ENCODE measurements around the gene TRPC6. TPM values are rescaled to one million over a fixed set of nuclear protein-coding genes. Genes with fewer than 3 reads are reported as not detected.

TRPC6 gene
- total and polyA plus RNA-seq, 2 of the 8 experiments (the other 6 are each of a cell fraction or from before 2014, with no cell fraction given) = 0.26 to 0.39 TPM

DNA sequence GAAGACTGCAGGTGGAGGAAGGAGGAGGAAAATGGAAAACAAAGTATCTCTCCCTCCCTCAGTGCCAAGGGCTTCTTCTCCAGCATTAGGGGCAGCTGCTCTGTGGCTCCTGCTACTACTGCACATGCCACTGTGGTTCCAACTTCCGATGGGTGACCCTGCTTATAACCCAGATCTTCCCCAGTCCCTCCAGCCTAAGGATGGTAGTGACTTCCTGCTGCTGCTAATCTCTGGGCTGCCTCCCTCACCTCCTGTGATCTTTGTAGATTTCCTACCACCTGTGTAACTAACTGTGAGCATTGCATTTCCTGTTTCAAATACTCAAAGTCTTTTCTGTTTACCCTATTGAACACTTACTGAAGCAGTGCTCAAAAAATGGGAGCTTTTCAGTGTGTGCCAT is 28.7 kb upstream of the TRPC6 start:
- WGBS, 2 experiments (ENCODE audit: extremely low coverage in 1 of 2, insufficient coverage in 1 of 2, insufficient read length in 1 of 2, insufficient replicate concordance in 2 of 2, low coverage in 1 of 2, low lambda C conversion rate in 2 of 2, missing lambda C conversion rate in 1 of 2) = 83% methylated on average over 1 of the region's 1 CpG; no CpG with 5 or more reads in 1 of the 2 experiments
- POLR2A ChIA-PET (ENCODE audit: partially characterized antibody) = interaction anchor here (0.6 kb wide), 1 partner anchor 41 kb away, joined by 3 read pairs; no protein-coding TSS in a partner anchor
- peaks cover 0 to 1% (median 0%) of the 10 kb centered on the region in 4 experiments; a peak in 1 of 7 replicates for H3K27me3 ChIP-seq (replicated peaks in 1 of 4; ENCODE audit: control insufficient read depth in 3 of 4, extremely low read depth in 1 of 4, insufficient read depth in 3 of 4, low read length in 3 of 4)
- TF ChIP-seq RAD21 (IDR thresholded peaks at IDR 0.05 in 1 of 2, conservative IDR thresholded peaks at IDR 0.05 in 1 of 2; ENCODE audit: low read depth in 2 of 2, low read length in 2 of 2) = no peak
- no peak for TF ChIP-seq SIN3A (conservative IDR thresholded peaks at IDR 0.05 in 1 of 2, IDR thresholded peaks at IDR 0.05 in 1 of 2; ENCODE audit: low read depth in 1 of 2, low read length in 2 of 2)
- no peak for TF ChIP-seq EP300 (IDR thresholded peaks at IDR 0.05; ENCODE audit: borderline replicate concordance in 1 of 2, low read depth in 2 of 2, low read length in 2 of 2)
- no peak for TF ChIP-seq KDM5A (IDR thresholded peaks at IDR 0.05; ENCODE audit: low read length)
- TF ChIP-seq, protein P1, sequence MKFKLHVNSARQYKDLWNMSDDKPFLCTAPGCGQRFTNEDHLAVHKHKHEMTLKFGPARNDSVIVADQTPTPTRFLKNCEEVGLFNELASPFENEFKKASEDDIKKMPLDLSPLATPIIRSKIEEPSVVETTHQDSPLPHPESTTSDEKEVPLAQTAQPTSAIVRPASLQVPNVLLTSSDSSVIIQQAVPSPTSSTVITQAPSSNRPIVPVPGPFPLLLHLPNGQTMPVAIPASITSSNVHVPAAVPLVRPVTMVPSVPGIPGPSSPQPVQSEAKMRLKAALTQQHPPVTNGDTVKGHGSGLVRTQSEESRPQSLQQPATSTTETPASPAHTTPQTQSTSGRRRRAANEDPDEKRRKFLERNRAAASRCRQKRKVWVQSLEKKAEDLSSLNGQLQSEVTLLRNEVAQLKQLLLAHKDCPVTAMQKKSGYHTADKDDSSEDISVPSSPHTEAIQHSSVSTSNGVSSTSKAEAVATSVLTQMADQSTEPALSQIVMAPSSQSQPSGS (IDR thresholded peaks at IDR 0.05; ENCODE audit: low read length) = no peak
- TF ChIP-seq CHD2 (IDR thresholded peaks at IDR 0.05; ENCODE audit: low read length) = no peak
- TF ChIP-seq GABPA (IDR thresholded peaks at IDR 0.05; ENCODE audit: borderline replicate concordance, insufficient read depth, low read length) = no peak
- no peak for TF ChIP-seq CBX5 (IDR thresholded peaks at IDR 0.05; ENCODE audit: low read depth, low read length)
- TF ChIP-seq TAF7 (optimal IDR thresholded peaks at IDR 0.05; ENCODE audit: borderline replicate concordance, low read depth, low read length) = no peak
- TF ChIP-seq NRF1 (IDR thresholded peaks at IDR 0.05; ENCODE audit: low read depth, low read length) = no peak
- TF ChIP-seq RBBP5 (IDR thresholded peaks at IDR 0.05; ENCODE audit: borderline replicate concordance, low read depth, low read length) = no peak

More for the DNA sequence above, 28.7 kb upstream of the TRPC6 start:
- Histone ChIP-seq H3K23ac (ENCODE audit: insufficient read length) (no peak overlapping the region), H3K27ac (ENCODE audit: low read depth, low read length) (no peak overlapping the region), H3K36me3 (ENCODE audit: control insufficient read depth in 2 of 4, insufficient read depth in 4 of 4, low read length in 3 of 4) (no peaks in the 10 kb centered on the region), H3K79me2 (ENCODE audit: control insufficient read depth in 1 of 2, insufficient read depth in 2 of 2, low read length in 2 of 2) (no peaks in the 10 kb centered on the region), H2BK12ac (ENCODE audit: low read depth, low read length) (no peak overlapping the region), H3K18ac (ENCODE audit: extremely low read depth, low read length) (no peak overlapping the region), H3K4ac (replicated peaks; ENCODE audit: insufficient read length, low read depth, low read length) (no peak overlapping the region), H3K9ac (replicated peaks in 1 of 4; ENCODE audit: extremely low read depth in 1 of 4, low read depth in 3 of 4, low read length in 3 of 4) (no peak overlapping the region), H3K9me3 (ENCODE audit: insufficient read depth in 2 of 2, low read depth in 1 of 2, low read length in 1 of 2) (no peaks in the 10 kb centered on the region), H4K8ac (ENCODE audit: extremely low read depth, insufficient read depth, low read length) (no peak overlapping the region), H3K56ac (replicated peaks; ENCODE audit: insufficient read length, low read depth, low read length) (no peak overlapping the region), H4K20me1 (replicated peaks in 1 of 2; ENCODE audit: control insufficient read depth in 1 of 2, insufficient read depth in 2 of 2, low read length in 2 of 2) (no peaks in the 10 kb centered on the region), H3K4me1 (replicated peaks in 1 of 4; ENCODE audit: control insufficient read depth in 3 of 4, insufficient read depth in 4 of 4, low read length in 3 of 4) (peaks cover 0 to 8% (median 0%) of the 10 kb centered on the region in 4 experiments; a peak in 1 of 7 replicates), H3K4me3 (ENCODE audit: extremely low read depth in 1 of 4, insufficient read depth in 2 of 4, low read depth in 3 of 4, low read length in 4 of 4) (no peak overlapping the region), H4K5ac (ENCODE audit: insufficient read length, low read depth, low read length) (no peak overlapping the region), H3K23me2 (ENCODE audit: low read depth, low read length) (no peaks in the 10 kb centered on the region), H2BK5ac (ENCODE audit: low read depth, low read length) (no peak overlapping the region), H3K14ac (ENCODE audit: insufficient read length) (no peak overlapping the region), H3K79me1 (ENCODE audit: low read depth, low read length) (no peaks in the 10 kb centered on the region), H4K91ac (replicated peaks; ENCODE audit: insufficient read length, low read length) (no peak overlapping the region), H2BK120ac (replicated peaks; ENCODE audit: low read depth, low read length) (no peak overlapping the region), H2AFZ (ENCODE audit: low read length) (peak overlapping the region; percentile 50; the same call in 1 of the 2 replicates), H2BK15ac (ENCODE audit: low read length) (no peak overlapping the region), H2BK20ac (ENCODE audit: low read length) (no peak overlapping the region), H2AK5ac (ENCODE audit: low read depth, low read length) (no peak overlapping the region), H3K4me2 (ENCODE audit: insufficient read depth in 1 of 2, low read depth in 2 of 2, low read length in 2 of 2) (no peak overlapping the region)
- DNase-seq (ENCODE audit: low read depth in 1 of 2, low spot score in 2 of 2) = no peak
- no peak for FAIRE-seq
- CTCF ChIA-PET (ENCODE audit: partially characterized antibody) = interaction anchor here (1.1 to 1.2 kb wide), 2 partner anchors 173 to 248 kb away, joined by 3 to 4 read pairs; no protein-coding TSS in a partner anchor
